SK-N-SH treated with all-trans-retinoic acid at 6 μM for 48 hours (cell line): ENCODE results near the gene PIGC.

Source experiments
- ATAC-seq: fragments of 200-7000 bp; cut with Tn5 transposase; 3 replicates; pipeline ENCODE4 v1.9.1; 2020; ENCODE audit warnings: mild to moderate bottlenecking, moderate library complexity
- ARNTL ChIP-seq: fragments of 450-650 bp; formaldehyde crosslinking; IDR thresholded peaks from 2 replicates; pipeline ENCODE4 v1.5.0; 2020; ENCODE audit warnings: low read depth, mild to moderate bottlenecking, moderate library complexity, borderline replicate concordance
- BACH2 ChIP-seq: fragments of 250-450 bp; sonication (Bioruptor Pico); IDR thresholded peaks from 2 replicates; pipeline ENCODE4 v1.9.0; 2021; ENCODE audit warnings: mild to moderate bottlenecking, borderline replicate concordance
- CREB5 ChIP-seq: fragments of 250-450 bp; sonication (Bioruptor Pico); IDR thresholded peaks from 2 replicates; pipeline ENCODE4 v1.5.1; 2020; ENCODE audit warnings: low read depth, mild to moderate bottlenecking, moderate library complexity
- CSDC2 ChIP-seq: fragments of 250-450 bp; sonication (Bioruptor Pico); IDR thresholded peaks from 2 replicates; pipeline ENCODE4 v1.5.0; 2020; ENCODE audit warnings: mild to moderate bottlenecking, moderate library complexity
- CSRNP3 ChIP-seq: fragments of 250-450 bp; sonication (Bioruptor Pico); IDR thresholded peaks from 2 replicates; pipeline ENCODE4 v1.5.1; 2021; ENCODE audit warnings: mild to moderate bottlenecking, moderate library complexity
- ESRRG ChIP-seq: fragments of 250-450 bp; sonication (Bioruptor Pico); IDR thresholded peaks from 2 replicates; pipeline ENCODE4 v1.6.1; 2021; ENCODE audit warnings: mild to moderate bottlenecking
- GLIS3 ChIP-seq: fragments of 250-450 bp; sonication (Bioruptor Pico); IDR thresholded peaks from 2 replicates; pipeline ENCODE4 v1.5.0; 2020; ENCODE audit warnings: mild to moderate bottlenecking, moderate library complexity
- ISL1 ChIP-seq: fragments of 250-450 bp; sonication (Bioruptor Pico); IDR thresholded peaks from 2 replicates; pipeline ENCODE4 v2.1.2; 2022; ENCODE audit warnings: mild to moderate bottlenecking, moderate library complexity
- OSR1 ChIP-seq: fragments of 250-450 bp; sonication (Bioruptor Pico); IDR thresholded peaks from 2 replicates; pipeline ENCODE4 v1.8.0; 2022; ENCODE audit warnings: moderate library complexity, mild to moderate bottlenecking, inconsistent platforms
- PATZ1 ChIP-seq: fragments of 250-450 bp; sonication (Bioruptor Pico); IDR thresholded peaks from 2 replicates; pipeline ENCODE4 v1.8.0; 2020; ENCODE audit warnings: mild to moderate bottlenecking, moderate library complexity, borderline replicate concordance
- POU6F1 ChIP-seq: fragments of 250-450 bp; sonication (Bioruptor Pico); IDR thresholded peaks from 2 replicates; pipeline ENCODE4 v1.8.0; 2021; ENCODE audit warnings: low read depth, mild to moderate bottlenecking, moderate library complexity, borderline replicate concordance
- PPARA ChIP-seq: fragments of 250-450 bp; sonication (Bioruptor Pico); IDR thresholded peaks from 2 replicates; pipeline ENCODE4 v1.5.0; 2020; ENCODE audit warnings: mild to moderate bottlenecking, borderline replicate concordance
- RARB ChIP-seq: fragments of 250-450 bp; sonication (Bioruptor Pico); IDR thresholded peaks from 2 replicates; pipeline ENCODE4 v1.8.0; 2021; ENCODE audit warnings: mild to moderate bottlenecking, moderate library complexity
- TCF4 ChIP-seq: fragments of 250-450 bp; sonication (Bioruptor Pico); IDR thresholded peaks from 2 replicates; pipeline ENCODE4 v1.8.0; 2021; ENCODE audit warnings: mild to moderate bottlenecking, moderate library complexity, borderline replicate concordance
- TOX ChIP-seq: fragments of 250-450 bp; sonication (Bioruptor Pico); IDR thresholded peaks from 2 replicates; pipeline ENCODE4 v1.8.0; 2021; ENCODE audit warnings: mild to moderate bottlenecking, moderate library complexity, borderline replicate concordance
- TSHZ2 ChIP-seq: fragments of 250-450 bp; sonication (Bioruptor Pico); IDR thresholded peaks from 2 replicates; pipeline ENCODE4 v1.5.0; 2020; ENCODE audit warnings: mild to moderate bottlenecking, moderate library complexity
- ZC3H10 ChIP-seq: fragments of 250-450 bp; sonication (Bioruptor Pico); IDR thresholded peaks from 2 replicates; pipeline ENCODE4 v1.5.1; 2021; ENCODE audit warnings: mild to moderate bottlenecking, moderate library complexity
- ZFP3 ChIP-seq: fragments of 250-450 bp; sonication (Bioruptor Pico); IDR thresholded peaks from 2 replicates; pipeline ENCODE4 v1.5.0; 2020; ENCODE audit warnings: mild to moderate bottlenecking, moderate library complexity
- ZFP30 ChIP-seq: fragments of 450-650 bp; formaldehyde crosslinking; IDR thresholded peaks from 2 replicates; pipeline ENCODE4 v1.5.0; 2022; ENCODE audit warnings: mild to moderate bottlenecking, moderate library complexity
- ZNF565 ChIP-seq: fragments of 450-650 bp; formaldehyde crosslinking; conservative IDR thresholded peaks from 2 replicates; pipeline ENCODE4 v1.5.0; 2020; ENCODE audit warnings: low read depth, mild to moderate bottlenecking, moderate library complexity
- ZNF70 ChIP-seq: fragments of 450-650 bp; formaldehyde crosslinking; IDR thresholded peaks from 2 replicates; pipeline ENCODE4 v1.5.0; 2020; ENCODE audit warnings: mild to moderate bottlenecking, moderate library complexity

PIGC gene

GRCh38 chr1:172484252-172484651 lies 40.4 kb upstream of the PIGC start:
- no peak for TF ChIP-seq PPARA (CRISPR knock-in tag)
- TF ChIP-seq GLIS3, result no peak
- no peak for TF ChIP-seq ARNTL (CRISPR knock-in tag)
- TF ChIP-seq CSDC2 (CRISPR knock-in tag), result no peak
- TF ChIP-seq ZFP3 (CRISPR knock-in tag), result no peak
- no peak for TF ChIP-seq BACH2 (CRISPR knock-in tag)
- no peak for TF ChIP-seq CSRNP3 (CRISPR knock-in tag)
- no peak for TF ChIP-seq OSR1 (CRISPR knock-in tag)
- TF ChIP-seq ZC3H10 (CRISPR knock-in tag), result no peak
- TF ChIP-seq TCF4 (CRISPR knock-in tag), result no peak
- no peak for TF ChIP-seq RARB (CRISPR knock-in tag)
- no peak for TF ChIP-seq POU6F1 (CRISPR knock-in tag)
- no peak for TF ChIP-seq TSHZ2 (CRISPR knock-in tag)
- TF ChIP-seq ISL1, result no peak
- TF ChIP-seq ZNF70 (CRISPR knock-in tag), result no peak
- no peak for TF ChIP-seq ZNF565 (CRISPR knock-in tag)
- TF ChIP-seq TOX, result no peak
- TF ChIP-seq PATZ1 (CRISPR knock-in tag), result no peak
- TF ChIP-seq CREB5 (CRISPR knock-in tag), result no peak
- TF ChIP-seq, all 23 proteins: peak for 0
- ATAC-seq, result no peak

- TF ChIP-seq ESRRG (CRISPR knock-in tag) (no peak), ZC3H10 (CRISPR knock-in tag) (no peak), ZFP30 (CRISPR knock-in tag) (no peak), BACH2 (CRISPR knock-in tag) (no peak), POU6F1 (CRISPR knock-in tag) (no peak), ZNF565 (CRISPR knock-in tag) (no peak), ISL1 (no peak), TCF4 (CRISPR knock-in tag) (no peak), TSHZ2 (CRISPR knock-in tag) (no peak), CSDC2 (CRISPR knock-in tag) (no peak), RARB (CRISPR knock-in tag) (no peak)
- no peak for ATAC-seq
Observed at GRCh38 chr1:172483448-172483847, 39.6 kb upstream of the PIGC start.
